Activated CD8-positive, alpha-beta memory T cell treated with anti-CD3 and anti-CD28 coated beads for 36 hours (primary cell): ENCODE results near the gene SPDYA. TPM values are rescaled to one million over a fixed set of nuclear protein-coding genes. Genes with fewer than 3 reads are reported as not detected.

Experiments
- CTCF ChIA-PET: fragments of 350-600 bp; sonication (Branson Sonifier 250); formaldehyde crosslinking; loops from one replicate; lab custom pipeline; 2021; ENCODE audit warnings: antibody characterized with exemption; lab: Charles Lee
- POLR2A ChIA-PET: fragments of 350-600 bp; sonication (Branson Sonifier 250); formaldehyde crosslinking; loops from one replicate; lab custom pipeline; 2021; ENCODE audit warnings: antibody characterized with exemption; lab: Charles Lee
- total RNA-seq, 2 experiments: library from RNA; stranded (reverse); gene quantifications; one replicate each; pipeline ENCODE4 v1.2.3, GENCODE V29; 2021

Gene SPDYA
- total RNA-seq, 2 experiments from 2014 or later = 0.89 to 0.99 TPM

- POLR2A ChIA-PET = no interaction called here
Measured at GRCh38 chr2:28821295-28821958, 10.8 kb downstream of the SPDYA start.

GRCh38 chr2:28822036-28822435 lies 11.4 kb downstream of the SPDYA start:
- POLR2A ChIA-PET = no interaction called here
- CTCF ChIA-PET = no interaction called here

More at GRCh38 chr2:28821295-28821958, 10.8 kb downstream of the SPDYA start:
- CTCF ChIA-PET = interaction anchor here (0.6 to 0.7 kb wide), 4 partner anchors 10 to 1278 kb away, joined by 3 to 5 read pairs (median 4); partner anchors contain the start of gene SPDYA

GRCh38 chr2:28824207-28824606 lies 13.6 kb downstream of the SPDYA start:
- ChIA-PET POLR2A (interaction anchor here (0.7 kb wide), 1 partner anchor 14 kb away, joined by 5 read pairs; no protein-coding TSS in a partner anchor), CTCF (interaction anchor here (0.6 to 0.7 kb wide), 2 partner anchors 11 to 554 kb away, joined by 3 read pairs; no protein-coding TSS in a partner anchor)

- ChIA-PET POLR2A (no interaction called here), CTCF (interaction anchor here (0.6 to 0.7 kb wide), 2 partner anchors 35 to 553 kb away, joined by 3 to 4 read pairs; no protein-coding TSS in a partner anchor)
Measured at GRCh38 chr2:28824870-28825269, 14.2 kb downstream of the SPDYA start.

- POLR2A ChIA-PET = no interaction called here
- CTCF ChIA-PET = no interaction called here
Measured at GRCh38 chr2:28828382-28828781, 17.7 kb downstream of the SPDYA start.

GRCh38 chr2:28833740-28834470 lies 23.3 kb downstream of the SPDYA start:
- ChIA-PET CTCF (no interaction called here), POLR2A (no interaction called here)

GRCh38 chr2:28835781-28836180 lies 25.1 kb downstream of the SPDYA start:
- ChIA-PET CTCF (no interaction called here), POLR2A (no interaction called here)

GRCh38 chr2:28838971-28839370 lies 28.3 kb downstream of the SPDYA start:
- POLR2A ChIA-PET = no interaction called here
- CTCF ChIA-PET = no interaction called here

GRCh38 chr2:28842042-28842441 lies 31.4 kb downstream of the SPDYA start:
- CTCF ChIA-PET = interaction anchor here (0.5 kb wide), 1 partner anchor 65 kb away, joined by 3 read pairs; no protein-coding TSS in a partner anchor
- POLR2A ChIA-PET = no interaction called here

GRCh38 chr2:28855193-28855592 lies 44.6 kb downstream of the SPDYA start:
- CTCF ChIA-PET = interaction anchor here (0.6 kb wide), 1 partner anchor 8 kb away, joined by 3 read pairs; no protein-coding TSS in a partner anchor
- POLR2A ChIA-PET = no interaction called here

GRCh38 chr2:28855977-28856376 lies 45.3 kb downstream of the SPDYA start:
- ChIA-PET POLR2A (no interaction called here), CTCF (no interaction called here)

- ChIA-PET CTCF (interaction anchor here (2.1 kb wide), 1 partner anchor 27 kb away, joined by 7 read pairs; the partner anchor contains the start of gene WDR43), POLR2A (interaction anchor here (2.2 kb wide), 1 partner anchor 117 kb away, joined by 8 read pairs; the partner anchor contains the start of gene PPP1CB)
Measured at GRCh38 chr2:28868611-28869010, 58.0 kb downstream of the SPDYA start.

GRCh38 chr2:28869494-28870145 lies 59.0 kb downstream of the SPDYA start:
- POLR2A ChIA-PET = interaction anchor here (0.5 to 2.2 kb wide), 5 partner anchors 20 to 118 kb away, joined by 3 to 28 read pairs (median 6); partner anchors contain the start of genes PPP1CB and WDR43
- CTCF ChIA-PET = interaction anchor here (0.6 to 2.1 kb wide), 5 partner anchors 25 to 1396 kb away, joined by 3 to 7 read pairs (median 6); partner anchors contain the start of gene WDR43

GRCh38 chr2:28870146-28870891 lies 59.7 kb downstream of the SPDYA start, which contains the start of gene TRMT61B:
Gene TRMT61B (minus strand): TSS chr2:28870309. CDS start chr2:28870277, 32 bp downstream.
- CTCF ChIA-PET = interaction anchor here (0.6 to 1.9 kb wide), 4 partner anchors 24 to 1397 kb away, joined by 3 to 7 read pairs (median 4); partner anchors contain the start of gene WDR43
- POLR2A ChIA-PET = interaction anchor here (0.5 to 2.2 kb wide), 6 partner anchors 11 to 119 kb away, joined by 3 to 28 read pairs (median 4); partner anchors contain the start of genes PPP1CB and WDR43

GRCh38 chr2:28871620-28872019 lies 61.0 kb downstream of the SPDYA start:
- ChIA-PET POLR2A (interaction anchor here (2.2 kb wide), 1 partner anchor 23 kb away, joined by 28 read pairs; the partner anchor contains the start of gene WDR43), CTCF (interaction anchor here (0.9 kb wide), 1 partner anchor 48 kb away, joined by 4 read pairs; no protein-coding TSS in a partner anchor)

GRCh38 chr2:28880193-28880592 lies 69.6 kb downstream of the SPDYA start:
- POLR2A ChIA-PET = no interaction called here
- CTCF ChIA-PET = no interaction called here

- CTCF ChIA-PET = no interaction called here
Measured at GRCh38 chr2:28893488-28893887, 82.9 kb downstream of the SPDYA start.

More at GRCh38 chr2:28893488-28893887, 82.9 kb downstream of the SPDYA start:
- POLR2A ChIA-PET = no interaction called here
